HEK293 (cell line): ENCODE measurements around the gene SEMA4D.

ENCODE experiments used
- CTCF ChIA-PET: fragments of 350-600 bp; formaldehyde crosslinking; extraction: SDS; loops from one replicate; lab custom pipeline; 2021; ENCODE audit warnings: antibody characterized with exemption; lab: Yijun Ruan, JAX
- POLR2A ChIA-PET: fragments of 300-600 bp; formaldehyde crosslinking; extraction: SDS; loops from one replicate; lab custom pipeline; 2020; ENCODE audit warnings: antibody characterized with exemption, inconsistent platforms; lab: Yijun Ruan, JAX
- H3K27ac ChIP-seq: fragments of 200-500 bp; sonication (Bioruptor generic); 2 replicates; pipeline ENCODE4 v1.5.1; 2014; ENCODE audit warnings: low read depth, low read length, control low read depth, inconsistent platforms; ENCODE audit errors: extremely low read depth
- H3K36me3 ChIP-seq, 2 experiments: fragments of 200-500 bp in 1 of 2; sonication (Bioruptor generic) in 1 of 2; 1 replicate in 1 of 2; 2 replicates in 1 of 2; pipeline ENCODE4 v1.5.1; 2014 to 2017; ENCODE audit warnings: inconsistent platforms in 2 of 2, low read length in 2 of 2; ENCODE audit not compliant: control insufficient read depth in 2 of 2, insufficient read depth in 1 of 2
- H3K4me1 ChIP-seq: fragments of 200-500 bp; sonication (Bioruptor generic); 2 replicates; pipeline ENCODE4 v1.5.1; 2014; ENCODE audit warnings: mild to moderate bottlenecking, low read length, inconsistent platforms; ENCODE audit not compliant: control insufficient read depth, insufficient read depth
- H3K4me3 ChIP-seq: 2 replicates; pipeline ENCODE4 v1.5.1; 2011; ENCODE audit warnings: low read depth, mild to moderate bottlenecking, control low read depth, low read length, moderate library complexity
- H3K9me3 ChIP-seq: fragments of 200-500 bp; sonication (Bioruptor generic); 2 replicates; pipeline ENCODE4 v1.5.1; 2014; ENCODE audit warnings: low read depth, low read length, inconsistent platforms; ENCODE audit not compliant: control insufficient read depth, insufficient read depth
- GLI4 ChIP-seq: fragments of 450-650 bp; formaldehyde crosslinking; IDR thresholded peaks from 2 replicates; pipeline ENCODE4 v1.5.1; 2016; ENCODE audit warnings: missing biosample characterization, missing genetic modification characterization
- KLF7 ChIP-seq: fragments of 450-650 bp; formaldehyde crosslinking; IDR thresholded peaks from 2 replicates; pipeline ENCODE4 v1.5.1; 2016; ENCODE audit warnings: missing biosample characterization, missing genetic modification characterization, borderline replicate concordance
- KLF9 ChIP-seq: fragments of 450-650 bp; formaldehyde crosslinking; IDR thresholded peaks from 2 replicates; pipeline ENCODE4 v1.5.1; 2016; ENCODE audit warnings: missing biosample characterization, missing genetic modification characterization, low read depth
- MEIS1 ChIP-seq: sonication (generic); formaldehyde crosslinking; IDR thresholded peaks from 2 replicates; pipeline ENCODE4 v1.8.1; 2022; ENCODE audit warnings: missing genetic modification reagents, mild to moderate bottlenecking, borderline replicate concordance
- MZF1 ChIP-seq: fragments of 450-650 bp; formaldehyde crosslinking; IDR thresholded peaks from 2 replicates; pipeline ENCODE4 v1.5.1; 2017; ENCODE audit warnings: missing biosample characterization, missing genetic modification characterization, borderline replicate concordance
- SCRT1 ChIP-seq: fragments of 450-650 bp; formaldehyde crosslinking; IDR thresholded peaks from 2 replicates; pipeline ENCODE4 v1.5.1; 2016; ENCODE audit warnings: missing biosample characterization, missing genetic modification characterization, borderline replicate concordance
- SCRT2 ChIP-seq: fragments of 450-650 bp; formaldehyde crosslinking; IDR thresholded peaks from 2 replicates; pipeline ENCODE4 v1.5.1; 2016; ENCODE audit warnings: missing biosample characterization, missing genetic modification characterization
- TCF7L2 ChIP-seq: IDR thresholded peaks from 2 replicates; pipeline ENCODE4 v1.6.1; 2011; ENCODE audit warnings: low read depth, mild to moderate bottlenecking, inconsistent platforms, low read length, moderate library complexity, borderline replicate concordance
- ZBTB21 ChIP-seq: fragments of 450-650 bp; formaldehyde crosslinking; IDR thresholded peaks from 2 replicates; pipeline ENCODE4 v1.5.1; 2017; ENCODE audit warnings: missing biosample characterization, missing genetic modification characterization
- ZBTB7A ChIP-seq: fragments of 450-650 bp; formaldehyde crosslinking; IDR thresholded peaks from 2 replicates; pipeline ENCODE4 v1.5.1; 2016; ENCODE audit warnings: low read depth, missing biosample characterization, missing genetic modification characterization
- ZNF10 ChIP-seq: fragments of 450-650 bp; formaldehyde crosslinking; IDR thresholded peaks from 2 replicates; pipeline ENCODE4 v1.5.1; 2017; ENCODE audit warnings: missing biosample characterization, missing genetic modification characterization
- ZNF121 ChIP-seq: fragments of 450-650 bp; formaldehyde crosslinking; IDR thresholded peaks from 2 replicates; pipeline ENCODE4 v1.5.1; 2016; ENCODE audit warnings: missing biosample characterization, missing genetic modification characterization
- ZNF140 ChIP-seq: fragments of 450-650 bp; formaldehyde crosslinking; IDR thresholded peaks from 2 replicates; pipeline ENCODE4 v1.5.1; 2016; ENCODE audit warnings: missing biosample characterization, missing genetic modification characterization
- ZNF169 ChIP-seq: fragments of 450-650 bp; formaldehyde crosslinking; IDR thresholded peaks from 2 replicates; pipeline ENCODE4 v1.5.1; 2016; ENCODE audit warnings: missing biosample characterization, missing genetic modification characterization
- ZNF174 ChIP-seq: fragments of 450-650 bp; formaldehyde crosslinking; IDR thresholded peaks from 2 replicates; pipeline ENCODE4 v1.5.0; 2017; ENCODE audit warnings: missing biosample characterization, mild to moderate bottlenecking, missing genetic modification characterization
- ZNF211 ChIP-seq: fragments of 450-650 bp; formaldehyde crosslinking; IDR thresholded peaks from 2 replicates; pipeline ENCODE4 v1.5.1; 2016; ENCODE audit warnings: low read depth, missing biosample characterization, missing genetic modification characterization
- ZNF221 ChIP-seq: fragments of 450-650 bp; formaldehyde crosslinking; IDR thresholded peaks from 2 replicates; pipeline ENCODE4 v1.5.1; 2017; ENCODE audit warnings: missing biosample characterization, missing genetic modification characterization, borderline replicate concordance
- ZNF223 ChIP-seq: fragments of 450-650 bp; formaldehyde crosslinking; IDR thresholded peaks from 2 replicates; pipeline ENCODE4 v1.5.1; 2016; ENCODE audit warnings: missing biosample characterization, missing genetic modification characterization
- ZNF239 ChIP-seq: fragments of 450-650 bp; formaldehyde crosslinking; IDR thresholded peaks from 2 replicates; pipeline ENCODE4 v1.5.1; 2016; ENCODE audit warnings: missing biosample characterization, missing genetic modification characterization
- ZNF394 ChIP-seq: fragments of 450-650 bp; formaldehyde crosslinking; IDR thresholded peaks from 2 replicates; pipeline ENCODE4 v1.5.1; 2016; ENCODE audit warnings: missing biosample characterization, missing genetic modification characterization, mild to moderate bottlenecking, moderate library complexity, borderline replicate concordance
- ZNF473 ChIP-seq: fragments of 450-650 bp; formaldehyde crosslinking; IDR thresholded peaks from 2 replicates; pipeline ENCODE4 v1.5.1; 2017; ENCODE audit warnings: missing biosample characterization, missing genetic modification characterization
- ZNF529 ChIP-seq: fragments of 450-650 bp; formaldehyde crosslinking; IDR thresholded peaks from 2 replicates; pipeline ENCODE4 v1.5.1; 2017; ENCODE audit warnings: missing genetic modification characterization, missing biosample characterization; ENCODE audit not compliant: insufficient replicate concordance
- ZNF544 ChIP-seq: fragments of 450-650 bp; formaldehyde crosslinking; IDR thresholded peaks from 2 replicates; pipeline ENCODE4 v1.5.0; 2017; ENCODE audit warnings: missing biosample characterization, missing genetic modification characterization
- ZNF701 ChIP-seq: fragments of 450-650 bp; formaldehyde crosslinking; IDR thresholded peaks from 2 replicates; pipeline ENCODE4 v1.5.1; 2016; ENCODE audit warnings: missing biosample characterization, missing genetic modification characterization
- ZNF768 ChIP-seq: fragments of 450-650 bp; formaldehyde crosslinking; IDR thresholded peaks from 2 replicates; pipeline ENCODE4 v1.5.1; 2018; ENCODE audit warnings: missing biosample characterization, mild to moderate bottlenecking, missing genetic modification characterization
- TF ChIP-seq, protein P1 (sequence below): fragments of 450-650 bp; formaldehyde crosslinking; IDR thresholded peaks from 2 replicates; pipeline ENCODE4 v1.5.1; 2017; ENCODE audit warnings: missing biosample characterization, mild to moderate bottlenecking, missing genetic modification characterization, moderate library complexity
- TF ChIP-seq, protein P2 (sequence below): fragments of 450-650 bp; formaldehyde crosslinking; IDR thresholded peaks from 2 replicates; pipeline ENCODE4 v1.5.1; 2016; ENCODE audit warnings: missing biosample characterization, missing genetic modification characterization
- TF ChIP-seq, protein P3 (sequence below): fragments of 450-650 bp; formaldehyde crosslinking; IDR thresholded peaks from 2 replicates; pipeline ENCODE4 v1.5.1; 2017; ENCODE audit warnings: missing biosample characterization, missing genetic modification characterization

The SEMA4D gene

DNA sequence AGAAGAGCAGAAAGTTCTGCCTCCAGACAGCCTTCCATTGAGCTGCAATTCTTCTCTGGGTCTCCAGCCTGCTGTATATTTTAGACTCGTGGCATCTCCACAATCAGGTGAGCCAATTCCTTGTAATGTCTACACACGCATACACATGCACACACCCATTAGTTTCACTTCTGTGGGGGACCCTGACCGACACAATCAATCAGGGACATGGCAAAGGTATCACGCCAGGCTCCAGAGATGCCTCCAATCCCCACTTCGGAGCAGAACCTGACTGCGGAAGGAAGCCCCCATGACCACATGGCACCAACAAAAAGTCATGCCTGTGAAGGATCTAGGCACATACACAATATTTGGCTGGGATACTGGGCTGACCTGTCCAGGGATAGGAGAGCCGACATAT is 21.4 kb downstream of the SEMA4D start:
- TF ChIP-seq ZNF473 (tag by site-specific recombination) (no peak), ZNF394 (tag by site-specific recombination) (no peak), ZNF544 (tag by site-specific recombination) (no peak), TCF7L2 (no peak)

GRCh38 chr9:89475891-89476440 is 21.9 kb downstream of the SEMA4D start:
- TF ChIP-seq SCRT1 (tag by site-specific recombination) (no peak), MZF1 (no peak), ZNF121 (tag by site-specific recombination) (no peak), ZNF211 (no peak), ZNF223 (tag by site-specific recombination) (no peak), ZNF221 (tag by site-specific recombination) (no peak), ZNF140 (no peak), MEIS1 (CRISPR knock-in tag) (no peak), ZNF768 (tag by site-specific recombination) (no peak), ZBTB21 (tag by site-specific recombination) (no peak), ZNF169 (tag by site-specific recombination) (no peak), ZNF174 (tag by site-specific recombination) (no peak)
- TF ChIP-seq, protein P1, sequence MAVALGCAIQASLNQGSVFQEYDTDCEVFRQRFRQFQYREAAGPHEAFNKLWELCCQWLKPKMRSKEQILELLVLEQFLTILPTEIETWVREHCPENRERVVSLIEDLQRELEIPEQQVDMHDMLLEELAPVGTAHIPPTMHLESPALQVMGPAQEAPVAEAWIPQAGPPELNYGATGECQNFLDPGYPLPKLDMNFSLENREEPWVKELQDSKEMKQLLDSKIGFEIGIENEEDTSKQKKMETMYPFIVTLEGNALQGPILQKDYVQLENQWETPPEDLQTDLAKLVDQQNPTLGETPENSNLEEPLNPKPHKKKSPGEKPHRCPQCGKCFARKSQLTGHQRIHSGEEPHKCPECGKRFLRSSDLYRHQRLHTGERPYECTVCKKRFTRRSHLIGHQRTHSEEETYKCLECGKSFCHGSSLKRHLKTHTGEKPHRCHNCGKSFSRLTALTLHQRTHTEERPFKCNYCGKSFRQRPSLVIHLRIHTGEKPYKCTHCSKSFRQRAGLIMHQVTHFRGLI (tag by site-specific recombination): no peak
- TF ChIP-seq, protein P2, sequence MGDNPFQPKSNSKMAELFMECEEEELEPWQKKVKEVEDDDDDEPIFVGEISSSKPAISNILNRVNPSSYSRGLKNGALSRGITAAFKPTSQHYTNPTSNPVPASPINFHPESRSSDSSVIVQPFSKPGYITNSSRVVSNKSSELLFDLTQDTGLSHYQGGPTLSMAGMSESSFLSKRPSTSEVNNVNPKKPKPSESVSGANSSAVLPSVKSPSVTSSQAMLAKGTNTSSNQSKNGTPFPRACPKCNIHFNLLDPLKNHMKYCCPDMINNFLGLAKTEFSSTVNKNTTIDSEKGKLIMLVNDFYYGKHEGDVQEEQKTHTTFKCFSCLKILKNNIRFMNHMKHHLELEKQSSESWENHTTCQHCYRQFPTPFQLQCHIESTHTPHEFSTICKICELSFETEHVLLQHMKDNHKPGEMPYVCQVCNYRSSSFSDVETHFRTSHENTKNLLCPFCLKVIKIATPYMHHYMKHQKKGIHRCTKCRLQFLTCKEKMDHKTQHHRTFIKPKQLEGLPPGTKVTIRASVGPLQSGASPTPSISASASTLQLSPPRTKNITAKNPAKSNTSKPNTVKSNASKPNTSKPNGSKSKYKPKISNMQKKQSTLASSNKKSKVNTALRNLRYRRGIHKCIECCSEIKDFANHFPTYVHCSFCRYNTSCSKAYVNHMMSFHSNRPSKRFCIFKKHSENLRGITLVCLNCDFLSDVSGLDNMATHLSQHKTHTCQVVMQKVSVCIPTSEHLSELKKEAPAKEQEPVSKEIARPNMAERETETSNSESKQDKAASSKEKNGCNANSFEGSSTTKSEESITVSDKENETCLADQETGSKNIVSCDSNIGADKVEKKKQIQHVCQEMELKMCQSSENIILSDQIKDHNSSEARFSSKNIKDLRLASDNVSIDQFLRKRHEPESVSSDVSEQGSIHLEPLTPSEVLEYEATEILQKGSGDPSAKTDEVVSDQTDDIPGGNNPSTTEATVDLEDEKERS (tag by site-specific recombination): no peak
- TF ChIP-seq, all 188 proteins: peak for 0
- POLR2A ChIA-PET: no interaction called here
- Histone ChIP-seq H3K9me3 (no peaks in the 10 kb centered on the region), H3K4me1 (peaks cover 8% of the 10 kb centered on the region), H3K4me3 (no peak overlapping the region), H3K27ac (no peak overlapping the region), H3K36me3 (peaks cover 0 to 13% of the 10 kb centered on the region in 2 experiments; a peak in 1 of 3 replicates)
- CTCF ChIA-PET: interaction anchor here (0.7 to 1.0 kb wide), 2 partner anchors 14 to 68 kb away, joined by 3 read pairs; no protein-coding TSS in a partner anchor

More for the DNA sequence above, 21.4 kb downstream of the SEMA4D start:
- Histone ChIP-seq H3K4me3 (no peak overlapping the region), H3K4me1 (peaks cover 8% of the 10 kb centered on the region), H3K36me3 (peaks cover 0 to 10% of the 10 kb centered on the region in 2 experiments; a peak in 1 of 3 replicates), H3K27ac (no peak overlapping the region), H3K9me3 (no peaks in the 10 kb centered on the region)
- POLR2A ChIA-PET: no interaction called here
- CTCF ChIA-PET: interaction anchor here (0.7 kb wide), 2 partner anchors 13 to 34 kb away, joined by 3 read pairs; no protein-coding TSS in a partner anchor

GRCh38 chr9:89474939-89475338 is 23.0 kb downstream of the SEMA4D start:
- ChIA-PET POLR2A (no interaction called here), CTCF (interaction anchor here (1.4 kb wide), 1 partner anchor 74 kb away, joined by 3 read pairs; no protein-coding TSS in a partner anchor)
- H3K36me3 ChIP-seq: peaks cover 0 to 13% of the 10 kb centered on the region in 2 experiments; a peak in 1 of 3 replicates
- peaks cover 8% of the 10 kb centered on the region for H3K4me1 ChIP-seq
- H3K9me3 ChIP-seq: no peaks in the 10 kb centered on the region
- H3K27ac ChIP-seq: no peak overlapping the region
- H3K4me3 ChIP-seq: no peak overlapping the region
- TF ChIP-seq ZNF239 (tag by site-specific recombination): no peak
- no peak for TF ChIP-seq ZBTB7A (tag by site-specific recombination)
- TF ChIP-seq ZNF701 (tag by site-specific recombination): no peak
- no peak for TF ChIP-seq GLI4 (tag by site-specific recombination)
- TF ChIP-seq KLF7 (tag by site-specific recombination): no peak
- TF ChIP-seq, protein P3, sequence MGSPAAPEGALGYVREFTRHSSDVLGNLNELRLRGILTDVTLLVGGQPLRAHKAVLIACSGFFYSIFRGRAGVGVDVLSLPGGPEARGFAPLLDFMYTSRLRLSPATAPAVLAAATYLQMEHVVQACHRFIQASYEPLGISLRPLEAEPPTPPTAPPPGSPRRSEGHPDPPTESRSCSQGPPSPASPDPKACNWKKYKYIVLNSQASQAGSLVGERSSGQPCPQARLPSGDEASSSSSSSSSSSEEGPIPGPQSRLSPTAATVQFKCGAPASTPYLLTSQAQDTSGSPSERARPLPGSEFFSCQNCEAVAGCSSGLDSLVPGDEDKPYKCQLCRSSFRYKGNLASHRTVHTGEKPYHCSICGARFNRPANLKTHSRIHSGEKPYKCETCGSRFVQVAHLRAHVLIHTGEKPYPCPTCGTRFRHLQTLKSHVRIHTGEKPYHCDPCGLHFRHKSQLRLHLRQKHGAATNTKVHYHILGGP: no peak
- TF ChIP-seq ZNF529: no peak
- no peak for TF ChIP-seq KLF9 (tag by site-specific recombination)
- TF ChIP-seq SCRT2: no peak
- TF ChIP-seq ZNF10: no peak
